ENCODE measurements around the gene TRIML2. TPM values are rescaled to one million over a fixed set of nuclear protein-coding genes. Genes with fewer than 3 reads are reported as not detected.

Gene TRIML2
- total and polyA plus RNA-seq, 10 of the 15 experiments (the other 5 are each of a cell fraction or from before 2014, with no cell fraction given): not detected

GRCh38 chr4:188110036-188110435 is 633 bp upstream of the TRIML2 start (continued):
- no peak for TF ChIP-seq NFYA (IDR thresholded peaks at IDR 0.05; ENCODE audit: borderline replicate concordance, low read depth, low read length)
- no peak for TF ChIP-seq IRF3 (IDR thresholded peaks at IDR 0.05)
- TF ChIP-seq CREM (IDR thresholded peaks at IDR 0.05; ENCODE audit: low read depth): no peak
- TF ChIP-seq YBX1 (IDR thresholded peaks at IDR 0.05): no peak
- no peak for TF ChIP-seq EGR1 (IDR thresholded peaks at IDR 0.05; ENCODE audit: borderline replicate concordance in 1 of 2, low read depth in 2 of 2, low read length in 2 of 2)
- no peak for TF ChIP-seq IRF5 (IDR thresholded peaks at IDR 0.05; ENCODE audit: borderline replicate concordance)
- no peak for TF ChIP-seq BCL3 (IDR thresholded peaks at IDR 0.05; ENCODE audit: borderline replicate concordance, insufficient read depth, low read depth, low read length, poor library complexity, severe bottlenecking)
- TF ChIP-seq SKIL (IDR thresholded peaks at IDR 0.05; ENCODE audit: low read depth, poor library complexity, severe bottlenecking): no peak
- TF ChIP-seq ASH2L (IDR thresholded peaks at IDR 0.05; ENCODE audit: borderline replicate concordance, low read depth): no peak
- no peak for TF ChIP-seq ETV6 (conservative IDR thresholded peaks at IDR 0.05 in 1 of 2, IDR thresholded peaks at IDR 0.05 in 1 of 2; ENCODE audit: borderline replicate concordance in 1 of 2, low read depth in 1 of 2)
- TF ChIP-seq FOS (IDR thresholded peaks at IDR 0.05; ENCODE audit: borderline replicate concordance, extremely low read depth, insufficient read length): no peak

Data from GM12878 (cell line).